Endometrium (tissue), 2 donors: ENCODE data around the gene MINDY3.

Experiments
- FAIRE-seq: peaks from 2 replicates; lab custom pipeline; 2012; peaks lifted over from hg19 to GRCh38; lab: Jason Lieb, UNC
- donor health status: control.
- donor health status: control.

The MINDY3 gene

DNA sequence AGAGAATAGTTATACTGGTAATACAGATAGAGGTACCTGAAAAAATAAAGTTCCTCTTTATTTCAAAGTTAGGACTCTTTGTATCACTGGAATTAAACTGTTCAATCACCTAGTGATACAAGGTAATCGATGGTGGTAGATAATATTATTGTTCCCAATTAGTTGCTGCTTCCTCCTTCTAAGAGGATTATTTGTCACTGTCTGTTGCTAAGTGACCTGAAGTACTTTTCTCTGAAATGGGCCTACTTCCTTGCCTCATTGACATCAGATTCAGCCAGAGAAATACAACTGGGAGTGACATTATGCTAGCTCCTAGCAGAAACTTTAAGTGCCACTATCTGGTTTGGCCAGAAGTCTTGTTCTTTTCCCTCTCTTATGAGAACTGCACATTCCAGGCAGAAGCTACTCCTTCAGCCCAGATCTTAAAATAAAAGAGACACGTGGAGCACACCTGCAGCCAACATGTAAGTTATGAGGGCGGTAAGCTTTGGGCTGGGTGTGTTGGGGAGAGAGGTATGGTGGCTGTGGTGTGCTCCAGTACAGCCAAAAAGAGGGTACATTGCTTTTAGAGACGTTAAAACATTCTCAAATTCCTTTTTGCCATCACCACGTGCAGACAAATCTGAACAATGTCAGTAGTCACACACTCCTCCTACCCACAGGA, 54.8 kb downstream of the MINDY3 start:
- FAIRE-seq: no peak

- FAIRE-seq: no peak
Observed at GRCh38 chr10:15804109-15804508, 56.2 kb downstream of the MINDY3 start.

GRCh38 chr10:15802375-15802949, 57.8 kb downstream of the MINDY3 start:
- FAIRE-seq: peak; percentile 31

DNA sequence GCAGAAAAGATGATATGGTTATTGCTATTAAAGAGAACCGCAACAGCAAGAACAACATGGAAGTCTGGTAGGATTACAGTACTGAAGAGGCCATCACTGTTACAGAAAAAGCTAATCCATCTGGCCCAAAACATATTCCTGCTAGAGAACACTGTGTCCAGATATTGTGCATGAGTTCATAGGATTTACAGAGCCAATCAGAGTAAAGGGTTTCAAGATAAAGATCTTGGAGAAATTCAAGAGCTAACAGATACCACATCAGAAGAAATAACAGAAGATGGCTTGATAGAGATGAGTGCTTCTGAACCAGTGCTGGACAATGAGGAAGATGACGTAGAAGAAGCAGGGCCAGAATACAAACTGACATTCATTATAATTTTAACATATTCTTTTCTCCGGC, 58.7 kb downstream of the MINDY3 start:
- FAIRE-seq: no peak

GRCh38 chr10:15801147-15801546, 59.2 kb downstream of the MINDY3 start:
- FAIRE-seq: no peak

GRCh38 chr10:15797346-15797745, 63.0 kb downstream of the MINDY3 start:
- no peak for FAIRE-seq

- FAIRE-seq: no peak
Observed at GRCh38 chr10:15796762-15797161, 63.5 kb downstream of the MINDY3 start.

DNA sequence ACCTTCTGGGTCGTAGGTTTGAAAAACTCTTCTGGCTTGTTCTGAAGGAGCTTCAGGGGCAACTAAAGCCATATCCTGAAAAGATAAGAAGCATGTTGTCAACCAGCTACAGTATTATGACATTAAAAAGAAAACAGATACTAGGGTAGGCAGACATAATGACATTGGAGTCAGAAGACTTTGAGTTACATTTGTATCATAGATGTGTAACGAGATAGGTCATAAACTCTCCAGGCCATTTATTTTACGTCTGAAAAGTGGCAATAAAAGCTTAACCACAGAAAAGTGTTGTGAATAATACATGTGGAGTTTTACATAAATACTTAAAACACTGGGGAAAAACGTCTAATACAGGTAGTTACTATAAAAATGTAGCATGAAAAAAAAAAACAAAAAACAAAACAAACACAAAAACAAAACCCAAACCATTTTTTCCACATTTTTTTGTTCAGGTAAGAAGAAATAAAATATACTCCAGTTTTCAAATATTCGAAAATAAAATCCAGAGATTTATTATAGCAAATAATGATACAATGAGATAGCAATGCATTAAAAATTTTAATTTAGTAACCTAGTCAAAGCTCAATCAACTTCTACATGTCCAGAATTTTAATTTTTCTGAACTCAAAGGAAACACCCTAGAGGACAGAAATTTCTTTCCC, 64.1 kb downstream of the MINDY3 start:
- FAIRE-seq: peak; percentile 65

- no peak for FAIRE-seq
Observed at GRCh38 chr10:15795036-15795792, 65.1 kb downstream of the MINDY3 start.

DNA sequence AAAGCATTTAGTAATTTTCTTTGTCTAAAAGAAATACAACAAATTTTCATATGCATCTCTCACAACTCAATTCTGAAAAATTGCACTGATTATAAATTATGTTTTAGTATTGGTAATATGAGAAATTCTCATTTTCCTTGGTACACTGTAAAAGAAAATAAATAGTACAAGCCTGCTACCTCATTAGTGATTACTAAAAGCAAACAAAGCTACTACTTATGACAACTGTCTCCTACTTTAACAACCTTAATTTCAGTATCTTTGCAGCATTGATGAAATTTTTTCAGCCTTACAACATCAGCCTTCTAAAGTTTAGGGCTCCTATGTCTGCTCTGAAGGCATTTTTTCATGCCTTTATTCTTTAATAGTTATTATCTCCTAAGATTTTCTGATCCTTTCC, 65.7 kb downstream of the MINDY3 start:
- no peak for FAIRE-seq

GRCh38 chr10:15793664-15794063, 66.6 kb downstream of the MINDY3 start:
- no peak for FAIRE-seq

- FAIRE-seq: no peak
Observed at GRCh38 chr10:15792777-15793176, 67.5 kb downstream of the MINDY3 start.

GRCh38 chr10:15791816-15792524, 68.3 kb downstream of the MINDY3 start:
- FAIRE-seq: no peak

DNA sequence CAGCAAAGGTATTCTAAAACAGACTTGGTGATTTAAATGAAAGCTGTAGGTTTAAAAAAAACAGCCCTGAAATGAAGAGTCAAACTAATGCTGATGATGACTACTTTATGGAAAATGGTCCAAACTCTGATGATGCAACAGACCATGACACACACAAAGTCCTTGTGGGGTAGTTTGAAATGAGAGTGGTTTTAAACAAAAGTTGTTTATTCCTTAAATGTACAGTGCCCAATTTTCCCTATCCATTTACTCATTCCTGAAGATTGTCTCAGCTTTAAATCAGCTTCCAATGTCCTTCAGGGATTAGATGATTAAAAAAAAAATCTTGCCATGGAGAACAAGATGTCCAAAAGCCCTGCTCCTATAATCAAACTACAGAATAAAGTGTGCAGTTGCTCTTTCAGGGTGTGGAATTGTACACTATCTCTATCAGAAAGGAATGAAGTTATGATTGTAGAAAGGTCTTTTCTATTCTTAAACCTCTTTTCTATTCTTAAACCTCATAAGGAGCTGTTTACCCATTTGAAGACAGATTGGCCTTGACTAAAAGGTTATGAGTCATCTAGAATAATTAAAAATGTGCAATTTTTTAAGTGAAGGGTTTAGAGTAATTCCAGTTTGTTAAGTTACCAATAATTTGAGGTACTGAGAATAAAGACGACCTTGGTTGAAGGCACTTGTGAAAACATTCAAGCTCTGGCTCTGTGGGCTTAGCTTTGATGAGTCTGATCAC, 70.3 kb downstream of the MINDY3 start:
- no peak for FAIRE-seq

- no peak for FAIRE-seq
Observed at GRCh38 chr10:15787426-15787825, 72.9 kb downstream of the MINDY3 start.

- FAIRE-seq: no peak
Observed at GRCh38 chr10:15784662-15785300, 75.5 kb downstream of the MINDY3 start.

GRCh38 chr10:15783941-15784636, 76.2 kb downstream of the MINDY3 start:
- FAIRE-seq: no peak

DNA sequence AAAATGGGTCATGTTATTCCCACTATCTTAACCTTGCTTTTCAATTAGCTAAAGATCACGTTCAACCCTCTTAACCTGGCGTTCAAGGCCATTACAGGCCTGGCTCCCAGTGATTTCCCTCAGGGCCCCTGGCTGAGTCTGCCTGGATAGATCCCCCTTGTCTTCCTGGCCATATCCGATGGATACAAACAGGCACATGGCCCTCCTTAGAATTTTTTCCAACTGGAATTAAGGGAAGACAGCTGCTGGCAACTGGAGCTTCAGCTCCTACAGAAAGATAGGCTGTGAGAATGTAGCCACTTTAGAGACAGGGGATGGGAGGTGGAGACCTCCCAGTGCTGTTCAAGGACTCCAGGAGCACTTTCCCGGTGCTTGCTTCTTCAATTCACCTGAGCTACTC, 77.5 kb downstream of the MINDY3 start:
- FAIRE-seq: no peak

- no peak for FAIRE-seq
Observed at GRCh38 chr10:15781381-15781960, 78.8 kb downstream of the MINDY3 start.
